PFSK-1 (cell line): Measurements from ENCODE around the gene ZEB2.

Source experiments
- FOXP2 ChIP-seq: optimal IDR thresholded peaks from 2 replicates; pipeline ENCODE3; 2011; ENCODE audit warnings: borderline replicate concordance, control low read depth, inconsistent platforms; ENCODE audit not compliant: insufficient read depth; ENCODE audit errors: extremely low read length, extremely low read depth
- POLR2AphosphoS5 ChIP-seq: IDR thresholded peaks from 2 replicates; pipeline ENCODE4 v1.6.1; 2012; ENCODE audit warnings: low read depth, mild to moderate bottlenecking, control low read depth, low read length, moderate library complexity
- REST ChIP-seq, 2 experiments: IDR thresholded peaks; 2 replicates each; pipeline versions ENCODE4 v1.6.1 to v1.8.0; 2011 to 2012; ENCODE audit warnings: low read depth in 2 of 2, low read length in 2 of 2, control low read depth in 1 of 2, inconsistent platforms in 1 of 2, mild to moderate bottlenecking in 1 of 2, moderate library complexity in 1 of 2; ENCODE audit not compliant: insufficient read depth in 1 of 2
- SIN3A ChIP-seq: IDR thresholded peaks from 2 replicates; pipeline ENCODE4 v1.6.1; 2012; ENCODE audit warnings: mild to moderate bottlenecking, low read length, moderate library complexity, borderline replicate concordance; ENCODE audit not compliant: insufficient read depth
- TAF1 ChIP-seq: IDR thresholded peaks from 2 replicates; pipeline ENCODE4 v1.6.1; 2012; ENCODE audit warnings: low read length, control low read depth, borderline replicate concordance; ENCODE audit not compliant: insufficient read depth

Gene ZEB2

GRCh38 chr2:144401036-144401435, 118.9 kb downstream of the ZEB2 start:
- TF ChIP-seq REST (IDR thresholded peaks at IDR 0.05; ENCODE audit: insufficient read depth in 1 of 2, low read depth in 2 of 2, low read length in 2 of 2) (no peak), POLR2AphosphoS5 (no peak), TAF1 (no peak), SIN3A (no peak), FOXP2 (no peak)

GRCh38 chr2:144396318-144396717, 123.6 kb downstream of the ZEB2 start:
- TF ChIP-seq FOXP2 (no peak), SIN3A (no peak), REST (IDR thresholded peaks at IDR 0.05; ENCODE audit: insufficient read depth in 1 of 2, low read depth in 2 of 2, low read length in 2 of 2) (no peak), POLR2AphosphoS5 (no peak), TAF1 (no peak)

- TF ChIP-seq SIN3A (no peak), POLR2AphosphoS5 (no peak)
Observed at GRCh38 chr2:144390424-144391020, 129.4 kb downstream of the ZEB2 start.

- TF ChIP-seq REST (IDR thresholded peaks at IDR 0.05; ENCODE audit: insufficient read depth in 1 of 2, low read depth in 2 of 2, low read length in 2 of 2) (no peak), TAF1 (no peak), POLR2AphosphoS5 (no peak), SIN3A (no peak), FOXP2 (no peak)
Observed at GRCh38 chr2:144389930-144390311, 130.0 kb downstream of the ZEB2 start.

GRCh38 chr2:144389151-144389929, 130.6 kb downstream of the ZEB2 start:
- TF ChIP-seq SIN3A (no peak), TAF1 (no peak), FOXP2 (no peak), REST (IDR thresholded peaks at IDR 0.05; ENCODE audit: insufficient read depth in 1 of 2, low read depth in 2 of 2, low read length in 2 of 2) (no peak), POLR2AphosphoS5 (no peak)
